Urinary bladder (tissue), 4 donors: ENCODE measurements around the gene PIPOX. TPM values are rescaled to one million over a fixed set of nuclear protein-coding genes. Genes with fewer than 3 reads are reported as not detected.

Experiments
- DNase-seq: peaks from one replicate; pipeline ENCODE4 v3.0.0-alpha.2; 2015; ENCODE audit errors: extremely low spot score
- H3K27ac ChIP-seq: one replicate; pipeline ENCODE4 v1.5.1; 2013; ENCODE audit warnings: low read depth, mild to moderate bottlenecking, moderate library complexity
- H3K36me3 ChIP-seq: one replicate; pipeline ENCODE4 v1.6.1; 2013; ENCODE audit warnings: mild to moderate bottlenecking, moderate library complexity; ENCODE audit not compliant: insufficient read depth
- H3K4me1 ChIP-seq: one replicate; pipeline ENCODE4 v1.6.1; 2013; ENCODE audit warnings: mild to moderate bottlenecking, moderate library complexity; ENCODE audit not compliant: insufficient read depth
- H3K4me3 ChIP-seq: one replicate; pipeline ENCODE4 v1.5.1; 2013; ENCODE audit warnings: low read depth, low read length
- WGBS: extraction: QIAGEN DNeasy Blood & Tissue Kit; methylation state at CpG from one replicate; pipeline ENCODE4 v1.1.7; 2013; 5-methylcytosine and 5-hydroxymethylcytosine counted together
- polyA plus RNA-seq: library from polyadenylated mRNA; stranded (reverse); fragments of 200-250 nt; gene quantifications from one replicate; pipeline ENCODE4 v1.2.3, GENCODE V29; 2013
- total RNA-seq: library from RNA; depleted of rRNA; stranded (reverse); fragments of >200 nt; gene quantifications from one replicate; pipeline ENCODE4 v1.2.3, GENCODE V29; 2014
- donor health status: healthy with polysubstance abuse.
- donor health status: healthy.

The PIPOX gene
- total and polyA plus RNA-seq, 2 donors = 4.0 to 4.6 TPM

GRCh38 chr17:29008591-29008990, 34.4 kb upstream of the PIPOX start:
- Histone ChIP-seq H3K27ac (no peak overlapping the region), H3K4me3 (no peak overlapping the region), H3K4me1 (no peaks in the 10 kb centered on the region), H3K36me3 (no peaks in the 10 kb centered on the region)
- no peak for DNase-seq
- 71% methylated on average over 3 of the region's 3 CpGs for whole genome bisulfite sequencing

- H3K27ac ChIP-seq = no peak overlapping the region
- no peaks in the 10 kb centered on the region for H3K4me1 ChIP-seq
- no peak for DNase-seq
- WGBS = 24% methylated on average over 3 of the region's 3 CpGs
- no peaks in the 10 kb centered on the region for H3K36me3 ChIP-seq
- H3K4me3 ChIP-seq = no peak overlapping the region
These were observed 32.8 kb upstream of the PIPOX start for GRCh38 chr17:29010129-29010528.

DNA sequence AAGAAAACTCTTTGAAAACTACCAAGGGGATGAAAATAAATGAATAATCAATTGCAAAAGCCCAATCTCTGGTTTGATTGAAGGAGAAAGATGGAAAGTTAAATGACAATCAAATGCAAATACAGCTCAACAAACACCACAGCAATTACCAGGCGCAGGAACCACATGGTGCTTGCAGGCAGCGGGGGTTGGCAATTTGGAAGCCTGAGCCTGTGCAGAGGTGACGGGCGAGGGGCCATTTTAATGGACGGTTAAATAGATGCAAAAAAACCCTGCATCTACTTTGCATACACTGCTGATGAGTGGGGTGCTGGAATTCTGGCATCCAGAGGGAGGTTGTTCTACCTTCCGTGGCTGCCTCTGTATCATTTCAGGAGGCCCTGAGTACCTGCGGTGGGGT, 32.4 kb upstream of the PIPOX start:
- Histone ChIP-seq H3K27ac (no peak overlapping the region), H3K36me3 (no peaks in the 10 kb centered on the region), H3K4me1 (no peaks in the 10 kb centered on the region), H3K4me3 (no peak overlapping the region)
- WGBS = 53% methylated on average over 7 of the region's 7 CpGs
- DNase-seq = no peak

DNA sequence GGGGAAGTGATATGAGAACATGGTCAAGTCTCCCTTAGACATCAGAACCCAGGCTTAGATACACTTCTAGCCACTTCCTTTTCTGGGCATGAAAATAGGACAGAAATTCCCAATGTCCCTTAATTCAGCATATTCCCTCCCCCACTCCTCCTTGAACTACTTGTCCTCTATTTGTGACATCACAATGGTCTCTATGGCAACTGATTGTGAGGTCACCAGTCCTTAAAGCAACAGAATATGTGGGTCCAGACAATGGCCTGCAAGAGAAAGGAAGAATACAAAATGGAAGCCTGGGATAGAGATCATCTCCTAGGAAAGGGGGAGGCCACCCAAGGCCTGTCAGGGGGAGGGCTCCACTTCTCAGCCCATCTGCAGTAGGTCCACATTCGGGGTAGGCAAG, 30.4 kb upstream of the PIPOX start:
- no peaks in the 10 kb centered on the region for H3K36me3 ChIP-seq
- no peak for DNase-seq
- 92% methylated on average over 1 of the region's 1 CpG for WGBS
- H3K27ac ChIP-seq = no peak overlapping the region
- H3K4me3 ChIP-seq = no peak overlapping the region
- no peaks in the 10 kb centered on the region for H3K4me1 ChIP-seq

- H3K36me3 ChIP-seq = no peaks in the 10 kb centered on the region
- H3K4me3 ChIP-seq = no peak overlapping the region
- H3K27ac ChIP-seq = no peak overlapping the region
- H3K4me1 ChIP-seq = no peaks in the 10 kb centered on the region
- no peak for DNase-seq
- 59% methylated on average over 5 of the region's 5 CpGs for WGBS
These were observed 28.2 kb upstream of the PIPOX start for GRCh38 chr17:29014716-29015115.

- H3K27ac ChIP-seq = no peak overlapping the region
- 64% methylated on average over 13 of the region's 13 CpGs for WGBS
- no peak for DNase-seq
These were observed 26.4 kb upstream of the PIPOX start for GRCh38 chr17:29016345-29017210.

DNA sequence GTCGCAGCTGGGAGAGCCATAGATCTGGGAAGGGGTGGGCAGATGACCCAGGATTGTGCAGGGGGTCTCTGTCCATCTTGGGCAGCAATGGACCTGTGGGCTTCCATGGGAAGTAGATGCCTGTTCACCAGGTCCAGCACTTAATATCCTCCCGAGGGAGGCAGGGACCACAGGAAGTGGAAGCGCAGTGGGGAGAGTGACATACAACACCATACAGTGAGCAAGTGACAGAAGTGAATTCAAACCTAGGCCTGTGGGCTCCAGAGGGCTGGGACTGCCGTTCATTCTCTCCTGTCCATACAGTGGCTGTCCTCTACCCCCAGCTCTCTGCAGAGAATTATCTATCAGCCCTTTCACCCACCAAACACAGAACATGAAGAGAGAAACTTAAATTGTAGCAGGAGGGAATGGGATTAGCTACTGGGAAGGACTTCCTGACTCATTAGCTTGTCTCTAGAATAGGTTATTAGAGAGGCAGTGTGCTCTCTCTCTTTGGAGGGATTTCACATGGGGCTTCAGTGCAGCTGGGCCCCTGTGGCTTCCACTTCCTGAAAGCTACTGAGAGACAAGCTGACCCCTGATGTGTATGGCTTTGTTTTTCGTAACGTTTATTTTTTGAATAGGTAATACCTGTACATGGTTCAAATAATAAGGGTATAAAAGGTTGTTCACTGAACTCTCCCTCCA, 24.0 kb upstream of the PIPOX start:
- Histone ChIP-seq H3K27ac (no peak overlapping the region), H3K4me3 (no peak overlapping the region), H3K4me1 (no peaks in the 10 kb centered on the region), H3K36me3 (no peaks in the 10 kb centered on the region)
- 49% methylated on average over 6 of the region's 6 CpGs for WGBS
- DNase-seq = no peak

More at GRCh38 chr17:29016345-29017210, 26.4 kb upstream of the PIPOX start:
- no peaks in the 10 kb centered on the region for H3K36me3 ChIP-seq
- no peaks in the 10 kb centered on the region for H3K4me1 ChIP-seq
- no peak overlapping the region for H3K4me3 ChIP-seq

DNA sequence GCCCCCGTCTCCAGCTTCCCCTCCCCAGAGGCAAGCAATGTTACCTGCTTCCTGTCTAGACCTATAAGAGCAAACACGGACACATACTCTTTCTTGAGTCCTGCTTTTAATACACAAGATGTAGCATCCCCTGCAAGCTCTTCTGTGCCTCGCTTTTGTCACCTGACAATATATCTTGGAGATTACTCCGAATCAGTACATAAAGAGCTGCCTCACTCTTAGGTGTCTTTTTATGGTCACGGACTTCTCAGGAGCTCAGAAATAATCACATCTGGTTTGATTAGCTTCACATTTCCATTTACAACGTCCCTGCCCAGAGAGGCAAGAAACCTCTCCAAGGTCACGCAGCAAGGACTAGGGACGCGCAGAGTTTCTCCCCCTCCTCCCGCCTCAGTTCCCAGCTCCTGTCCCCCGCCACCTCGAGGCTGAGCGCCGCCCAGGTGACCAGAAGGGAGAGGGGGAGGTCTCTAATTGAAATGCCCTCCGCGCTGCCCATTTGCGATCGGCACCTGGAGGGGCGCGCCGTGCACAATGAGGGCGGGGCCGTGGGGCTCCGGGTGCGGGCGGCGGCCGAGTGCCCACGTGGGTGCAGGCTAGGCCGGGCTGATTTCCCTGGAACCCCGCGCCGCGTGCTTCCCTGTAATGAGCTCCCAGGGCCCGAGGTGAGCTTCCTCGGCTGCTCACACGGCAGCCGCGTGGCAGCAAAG, 23.3 kb upstream of the PIPOX start:
- Histone ChIP-seq H3K36me3 (no peaks in the 10 kb centered on the region), H3K4me3 (no peak overlapping the region), H3K4me1 (no peaks in the 10 kb centered on the region), H3K27ac (no peak overlapping the region)
- no peak for DNase-seq
- 16% methylated on average over 39 of the region's 39 CpGs for WGBS

DNA sequence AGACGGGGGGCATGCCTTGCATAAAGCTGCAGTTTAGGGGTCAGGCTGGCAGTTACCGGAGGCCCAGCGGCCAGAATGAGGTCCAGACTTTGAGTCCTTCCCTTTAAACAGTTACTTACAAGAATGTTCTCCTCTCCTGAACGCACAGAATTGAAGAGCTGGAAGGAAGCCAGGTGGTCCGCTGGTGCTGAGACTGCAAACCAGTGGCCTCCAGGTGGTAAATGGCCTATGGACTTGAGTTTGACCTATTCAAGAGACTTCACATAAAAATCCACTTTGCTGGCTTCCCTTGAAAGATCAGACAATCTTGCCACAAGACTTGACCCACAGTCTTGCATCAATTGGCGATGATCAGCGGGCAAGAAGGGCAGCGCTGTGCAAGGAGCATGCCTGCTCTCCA, 22.4 kb upstream of the PIPOX start:
- 77% methylated on average over 8 of the region's 8 CpGs for WGBS
- Histone ChIP-seq H3K36me3 (no peaks in the 10 kb centered on the region), H3K4me1 (no peaks in the 10 kb centered on the region), H3K4me3 (no peak overlapping the region), H3K27ac (no peak overlapping the region)
- no peak for DNase-seq

DNA sequence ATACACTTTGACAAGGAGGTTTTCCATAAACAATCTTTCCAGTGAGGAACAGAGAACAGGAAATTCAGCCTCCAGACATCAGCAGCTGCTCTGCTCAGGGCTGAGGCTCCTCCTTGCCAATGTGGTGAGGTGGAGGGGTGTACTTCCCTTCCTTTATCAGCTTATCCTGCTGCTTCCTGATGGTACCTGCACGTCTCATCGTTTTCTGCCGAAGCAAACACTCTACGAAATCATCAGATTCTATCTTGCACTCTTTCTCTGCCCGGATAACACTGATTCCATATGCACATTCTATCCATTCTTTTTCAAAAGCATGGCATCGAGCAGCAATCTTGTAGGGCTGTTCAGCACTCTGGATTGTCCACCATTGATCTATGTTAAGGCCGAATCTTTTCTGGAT, 21.7 kb upstream of the PIPOX start:
- H3K36me3 ChIP-seq = no peaks in the 10 kb centered on the region
- no peak overlapping the region for H3K4me3 ChIP-seq
- no peak for DNase-seq
- WGBS = 69% methylated on average over 7 of the region's 7 CpGs
- no peaks in the 10 kb centered on the region for H3K4me1 ChIP-seq
- H3K27ac ChIP-seq = no peak overlapping the region

GRCh38 chr17:29022074-29022473, 20.9 kb upstream of the PIPOX start:
- WGBS = 81% methylated on average over 7 of the region's 7 CpGs
- no peaks in the 10 kb centered on the region for H3K36me3 ChIP-seq
- DNase-seq = no peak
- no peak overlapping the region for H3K27ac ChIP-seq
- no peaks in the 10 kb centered on the region for H3K4me1 ChIP-seq
- H3K4me3 ChIP-seq = no peak overlapping the region

DNA sequence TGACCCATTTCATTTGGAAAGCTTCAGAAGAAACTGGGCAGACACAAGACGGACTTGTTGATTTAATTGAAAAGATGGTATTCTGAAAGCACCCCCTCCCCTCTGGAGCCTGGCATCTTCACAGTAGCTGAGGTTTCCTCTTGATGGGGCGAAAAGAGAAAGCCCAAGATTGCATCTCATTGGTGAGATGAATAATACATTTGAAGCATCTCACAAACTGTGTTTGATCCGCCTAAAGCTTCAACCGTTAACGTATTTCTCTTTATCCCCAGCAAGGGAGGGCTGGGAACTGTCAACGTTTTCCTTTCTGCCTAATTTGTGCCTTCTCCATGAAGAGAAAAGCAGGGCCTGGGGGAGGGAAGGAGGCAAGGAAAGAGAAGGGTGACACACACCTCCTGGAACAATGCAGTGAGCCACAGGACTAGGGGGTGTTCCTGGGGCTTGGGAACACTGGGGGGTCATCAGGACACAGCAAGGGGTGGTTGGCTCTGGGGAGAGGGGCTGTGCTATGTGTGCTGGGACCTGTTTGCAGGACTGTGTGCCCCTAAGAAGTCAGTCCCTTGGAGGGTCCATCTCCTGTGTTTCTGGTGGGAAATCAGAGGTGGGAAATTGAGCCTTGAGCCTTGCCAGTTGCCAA, 18.5 kb upstream of the PIPOX start:
- no peak for DNase-seq
- Histone ChIP-seq H3K27ac (no peak overlapping the region), H3K4me3 (no peak overlapping the region), H3K36me3 (no peaks in the 10 kb centered on the region), H3K4me1 (no peaks in the 10 kb centered on the region)
- 65% methylated on average over 6 of the region's 6 CpGs for WGBS

GRCh38 chr17:29031488-29031887, 11.5 kb upstream of the PIPOX start:
- 60% methylated on average over 5 of the region's 5 CpGs for WGBS
- Histone ChIP-seq H3K4me1 (no peaks in the 10 kb centered on the region), H3K4me3 (no peak overlapping the region), H3K36me3 (no peaks in the 10 kb centered on the region), H3K27ac (no peak overlapping the region)
- no peak for DNase-seq
